HT-29 (cell line): ENCODE measurements around the gene ZNF33A. TPM values are rescaled to one million over a fixed set of nuclear protein-coding genes. Genes with fewer than 3 reads are reported as not detected.
"Not testable (repeated sequence)": the region's sequence is repeated elsewhere in the genome, so short reads cannot be mapped to it uniquely, and the experiment has no call there.

ENCODE experiments used
- DNase-seq: peaks from one replicate; pipeline ENCODE4 v3.0.0-alpha.2; 2015; ENCODE audit warnings: low spot score
- total RNA-seq: library from RNA; depleted of rRNA; stranded (reverse); fragments of >200 nt; shearing (Covaris generic); gene quantifications from 2 replicates; pipeline ENCODE4 v1.2.3, GENCODE V29; 2014; rRNA removed

ZNF33A gene
- total RNA-seq = 7.3 and 18.6 TPM in 2 replicates

DNA sequence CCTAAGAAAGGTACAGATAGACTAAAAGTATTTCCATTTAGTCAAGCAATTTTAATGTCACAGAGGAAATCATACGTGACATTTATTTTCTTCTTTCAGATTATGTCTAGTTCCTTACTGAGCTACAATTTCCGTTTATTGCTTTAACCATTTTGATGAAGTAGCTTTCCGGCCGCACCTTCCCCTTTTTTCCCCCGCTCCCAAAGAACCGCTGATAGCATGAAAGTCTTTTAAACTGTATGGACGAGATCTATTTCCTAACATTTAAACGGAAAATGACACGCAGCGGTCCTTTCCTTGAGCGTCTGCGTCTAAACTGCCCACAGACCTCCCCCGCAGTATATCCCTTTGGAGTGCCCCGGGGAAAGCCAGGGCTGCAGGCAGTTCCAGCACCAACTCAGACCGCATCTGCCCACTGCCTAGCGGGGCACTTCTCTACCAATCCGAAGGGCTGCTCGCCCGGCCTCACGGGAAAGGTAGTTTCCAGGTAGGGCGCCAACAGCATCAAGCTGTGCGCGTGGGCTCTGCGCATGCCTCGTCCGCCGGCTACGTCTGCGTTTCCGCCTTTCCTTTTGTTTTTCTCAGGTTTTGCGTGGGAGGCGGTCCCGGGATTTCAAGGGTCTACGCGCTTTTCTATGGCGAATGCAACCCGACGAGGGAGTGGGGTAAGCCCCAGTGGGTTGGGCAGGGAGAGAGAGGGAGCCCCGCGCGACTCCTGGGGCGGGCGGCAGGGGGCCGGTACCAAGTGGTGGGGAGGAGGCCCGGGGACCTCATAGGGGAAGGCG is at the start of gene ZNF33A:
TSS of gene ZNF33A (plus strand) at position 557 of the 785 bp plus-strand sequence. CDS start 1,667 bp downstream, outside the sequence.
- peak; percentile 95 for DNase-seq

DNA sequence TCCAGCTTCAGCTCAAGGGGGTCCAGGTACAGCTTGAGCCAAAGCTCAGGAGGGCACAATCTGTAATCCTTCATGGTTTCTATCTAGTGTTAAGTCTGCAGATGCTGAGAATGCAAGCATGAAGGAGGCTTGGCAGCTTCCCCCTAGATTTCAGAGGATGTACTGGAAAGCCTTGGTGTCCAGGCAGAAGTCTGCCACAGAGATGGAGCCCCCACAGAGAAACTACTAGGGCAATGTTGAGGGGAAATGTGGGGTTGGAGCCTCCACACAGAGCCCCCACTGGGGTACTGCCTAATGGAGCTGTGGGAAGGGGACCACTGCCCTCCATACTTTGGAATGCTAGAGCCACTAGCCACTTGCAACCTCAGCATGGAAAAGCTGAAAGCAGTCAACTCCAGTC is 45.5 kb upstream of the ZNF33A start:
- DNase-seq = no peak

DNA sequence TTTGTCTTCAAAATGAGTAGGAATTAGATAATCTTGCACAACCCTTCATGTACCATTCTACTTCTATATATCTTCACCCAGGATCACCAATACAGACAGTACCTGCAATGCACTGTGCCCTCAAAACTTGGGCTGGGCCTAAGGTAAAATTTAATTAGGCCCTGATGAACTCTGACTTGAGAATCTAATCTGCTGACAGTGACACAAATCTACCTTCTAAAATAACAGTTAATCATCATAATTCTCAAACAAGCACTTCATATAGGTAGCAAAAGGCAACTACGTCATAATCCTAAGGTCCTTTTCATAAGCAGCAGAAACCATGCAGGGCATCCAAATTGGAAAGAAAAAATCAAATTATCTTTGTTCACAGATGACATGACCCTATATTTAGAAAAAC is 38.1 kb upstream of the ZNF33A start:
- DNase-seq = no peak

DNA sequence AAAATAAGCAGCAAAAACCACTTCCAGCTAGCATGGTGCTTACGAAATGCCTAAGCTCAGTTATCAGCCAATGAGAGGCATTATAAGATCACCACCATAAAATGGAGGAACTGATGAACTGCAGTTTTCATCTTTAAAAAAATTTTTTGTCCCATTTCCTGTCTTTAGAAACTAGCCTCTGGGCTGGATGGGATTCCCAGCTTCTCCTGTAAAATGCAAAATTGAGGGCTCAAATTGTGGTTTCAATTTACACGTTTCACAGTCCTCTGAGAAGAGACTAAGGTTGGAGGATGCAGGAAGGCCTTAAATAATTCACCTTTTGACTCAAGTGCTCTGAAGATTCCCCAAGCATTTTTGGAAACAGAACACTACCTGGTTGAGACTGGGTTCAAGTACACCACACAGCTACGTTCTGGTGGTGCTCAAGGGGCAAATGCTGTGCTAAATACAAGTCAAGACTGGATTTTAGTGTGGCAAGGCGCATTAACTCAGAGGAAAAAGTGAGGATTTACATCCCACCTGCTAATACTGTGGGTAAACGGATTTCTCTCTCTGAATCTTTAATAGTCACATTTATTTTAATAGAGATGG is 35.0 kb upstream of the ZNF33A start:
- DNase-seq = peak; percentile 7

DNA sequence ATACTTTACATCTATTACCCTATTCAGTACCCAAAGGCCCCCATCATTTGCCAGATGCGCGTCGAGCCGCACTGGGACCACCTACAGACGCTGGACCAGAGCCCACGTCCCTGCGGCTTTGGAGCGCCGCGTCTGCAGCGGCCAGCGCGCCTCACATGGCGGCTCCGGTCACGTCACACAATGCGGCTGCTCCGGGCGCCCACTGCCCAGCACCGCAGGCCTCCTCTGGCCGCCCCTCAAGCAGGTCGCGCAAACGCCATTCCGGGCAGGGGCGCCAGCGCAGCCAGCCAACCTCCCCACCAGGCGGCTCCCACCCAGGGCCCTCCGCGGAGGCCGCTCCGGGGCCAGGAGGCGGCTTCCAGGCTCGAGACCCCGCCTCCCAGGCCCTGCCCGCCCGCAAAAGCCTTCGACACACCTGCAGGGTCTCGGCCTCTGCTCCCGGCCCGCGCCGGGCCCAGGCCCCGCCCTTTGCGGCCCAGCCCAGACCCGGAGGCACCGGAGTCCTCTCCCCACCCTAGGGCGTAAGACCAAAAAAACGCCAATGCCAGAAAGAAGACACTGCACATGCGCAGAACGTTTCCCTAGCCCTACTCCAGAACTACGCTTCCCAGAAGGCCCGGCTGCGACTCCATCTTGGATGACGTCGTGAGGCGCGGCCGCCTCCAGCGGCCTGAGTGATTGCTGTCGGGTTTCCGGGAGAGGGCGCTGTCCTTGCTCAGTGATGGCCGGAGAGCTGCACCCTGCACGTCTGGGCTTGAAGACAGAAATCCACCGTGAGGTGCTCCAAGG is 34.2 kb upstream of the ZNF33A start, which contains the start of gene ZNF25:
TSS of gene ZNF25 (minus strand) at position 557 of the 789 bp plus-strand sequence. CDS start 4,925 bp downstream, outside the sequence.
- DNase-seq = peak; percentile 98

DNA sequence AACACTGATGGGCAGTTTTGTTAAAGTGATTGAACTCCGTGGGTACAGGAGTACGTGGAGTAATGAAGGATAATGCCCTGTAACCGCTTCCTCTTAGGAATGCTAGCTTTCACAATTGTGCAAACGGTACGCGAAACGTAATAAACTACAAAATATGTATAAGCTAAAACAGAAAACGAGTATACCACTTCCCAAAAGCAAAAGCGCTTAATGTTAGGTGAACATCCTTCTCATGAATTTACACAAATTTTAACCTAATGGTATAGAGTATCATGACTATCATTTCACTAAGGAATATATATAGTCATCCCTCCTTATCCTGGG is 33.6 kb upstream of the ZNF33A start:
- DNase-seq = no peak

DNA sequence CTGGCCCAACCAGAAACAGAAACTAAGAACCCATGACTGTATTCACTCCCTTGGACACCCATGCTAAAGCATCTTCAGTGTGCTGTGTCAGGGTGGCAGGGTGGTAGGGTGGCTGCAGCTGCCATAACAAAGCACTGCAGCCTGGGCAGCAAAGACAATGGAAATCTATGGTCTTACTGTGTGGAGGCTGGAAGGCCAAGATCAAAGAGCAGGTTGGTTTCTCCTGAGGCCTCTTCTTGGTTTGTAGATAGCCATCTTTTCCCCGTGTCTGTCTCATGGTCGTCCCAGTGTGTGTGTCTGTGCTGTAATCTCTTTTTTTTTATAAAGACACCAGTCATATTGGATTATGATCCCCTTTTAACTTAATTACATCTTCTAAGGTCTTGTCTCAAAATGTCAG is 18.8 kb upstream of the ZNF33A start:
- no peak for DNase-seq

DNA sequence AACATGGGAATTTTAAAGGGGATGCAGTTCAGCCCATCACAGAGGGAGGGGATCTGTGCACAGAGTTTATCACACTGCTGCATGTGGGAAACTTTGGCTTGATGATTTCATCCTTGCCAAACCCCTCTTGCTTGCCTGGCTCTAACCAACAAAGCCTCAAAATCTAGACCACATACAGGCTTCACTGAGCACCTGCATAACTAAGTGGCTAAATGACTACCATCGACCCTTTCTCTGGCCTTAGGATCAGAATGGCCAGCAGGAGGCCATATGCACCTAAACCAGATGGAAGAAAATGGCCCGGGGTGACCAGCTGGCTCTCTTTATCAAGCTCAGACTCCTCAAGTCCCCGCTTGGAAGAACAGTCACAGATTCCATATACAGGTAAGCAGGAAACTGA is 18.4 kb upstream of the ZNF33A start:
- peak; percentile 15 for DNase-seq

DNA sequence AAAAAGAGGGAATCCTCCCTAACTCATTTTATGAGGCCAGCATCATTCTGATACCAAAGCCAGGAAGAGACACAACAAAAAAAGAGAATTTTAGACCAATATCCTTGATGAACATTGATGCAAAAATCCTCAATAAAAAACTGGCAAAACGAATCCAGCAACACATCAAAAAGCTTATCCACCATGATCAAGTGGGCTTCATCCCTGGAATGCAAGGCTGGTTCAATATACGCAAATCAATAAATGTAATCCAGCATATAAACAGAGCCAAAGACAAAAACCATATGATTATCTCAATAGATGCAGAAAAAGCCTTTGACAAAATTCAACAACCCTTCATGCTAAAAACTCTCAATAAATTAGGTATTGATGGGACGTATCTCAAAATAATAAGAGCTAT is 11.6 kb upstream of the ZNF33A start:
- not testable (repeated sequence) for DNase-seq

DNA sequence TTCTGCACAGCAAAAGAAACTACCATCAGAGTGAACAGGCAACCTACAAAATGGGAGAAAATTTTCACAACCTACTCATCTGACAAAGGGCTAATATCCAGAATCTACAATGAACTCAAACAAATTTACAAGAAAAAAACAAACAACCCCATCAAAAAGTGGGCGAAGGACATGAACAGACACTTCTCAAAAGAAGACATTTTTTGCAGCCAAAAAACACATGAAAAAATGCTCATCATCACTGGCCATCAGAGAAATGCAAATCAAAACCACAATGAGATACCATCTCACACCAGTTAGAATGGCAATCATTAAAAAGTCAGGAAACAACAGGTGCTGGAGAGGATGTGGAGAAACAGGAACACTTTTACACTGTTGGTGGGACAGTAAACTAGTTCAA is 10.0 kb upstream of the ZNF33A start:
- not testable (repeated sequence) for DNase-seq

DNA sequence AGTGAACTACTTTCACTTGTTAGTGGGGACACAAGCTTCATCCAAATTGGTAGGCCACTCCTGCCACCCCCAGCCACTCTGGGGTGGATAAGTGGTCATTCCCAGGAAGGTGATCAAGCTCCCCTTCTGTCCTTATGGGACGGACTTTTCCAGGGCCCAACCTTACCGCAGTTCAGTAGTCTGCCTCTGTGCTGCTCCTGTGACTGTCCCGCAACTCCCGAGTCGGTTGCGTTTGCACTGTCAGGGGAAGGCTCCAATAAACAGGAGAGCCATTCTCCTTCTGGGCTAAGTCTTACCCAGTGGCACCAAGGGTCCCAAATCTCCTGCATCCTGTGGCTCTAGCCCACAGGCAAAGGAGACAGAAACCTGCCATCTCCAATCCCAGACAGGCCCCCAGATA is 7.4 kb upstream of the ZNF33A start:
- no peak for DNase-seq

DNA sequence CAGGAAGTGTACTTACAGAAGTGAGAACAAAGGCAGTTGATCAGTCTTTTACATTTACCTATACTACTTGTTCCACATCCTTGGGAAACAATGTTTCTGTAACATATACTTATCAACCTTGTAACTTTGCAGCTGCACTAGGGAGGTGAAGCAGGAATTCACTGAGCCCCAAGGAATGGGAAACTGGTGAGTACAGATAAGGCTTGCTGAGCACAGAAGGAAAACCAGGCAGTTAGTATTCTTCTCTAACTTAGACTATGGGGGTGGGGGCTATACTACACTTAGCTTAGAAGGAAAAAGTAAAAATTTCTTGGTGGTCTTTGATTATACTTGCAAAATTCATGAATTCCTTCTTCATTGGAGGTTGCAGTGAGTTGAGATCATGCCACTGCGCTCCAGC is 6.9 kb upstream of the ZNF33A start:
- no peak for DNase-seq

DNA sequence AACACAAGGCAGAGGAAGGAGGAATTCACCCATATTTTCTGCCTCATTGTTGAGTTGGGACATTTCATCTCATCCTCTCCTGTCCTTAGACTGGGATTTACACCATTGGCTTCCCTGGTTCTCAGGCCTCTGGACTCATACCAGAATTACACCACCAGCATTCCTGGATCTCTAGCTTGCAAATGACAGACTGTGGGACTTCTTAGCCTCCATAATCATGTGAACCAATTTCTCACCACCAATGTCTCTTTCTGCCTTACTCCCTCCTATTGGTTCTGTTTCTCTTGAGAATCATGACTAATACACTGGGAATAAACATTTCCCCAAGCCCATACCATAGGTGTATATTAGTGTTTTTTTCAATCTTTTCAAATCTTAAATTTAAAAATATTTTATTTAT is 2.9 kb upstream of the ZNF33A start:
- peak; percentile 10 for DNase-seq

DNA sequence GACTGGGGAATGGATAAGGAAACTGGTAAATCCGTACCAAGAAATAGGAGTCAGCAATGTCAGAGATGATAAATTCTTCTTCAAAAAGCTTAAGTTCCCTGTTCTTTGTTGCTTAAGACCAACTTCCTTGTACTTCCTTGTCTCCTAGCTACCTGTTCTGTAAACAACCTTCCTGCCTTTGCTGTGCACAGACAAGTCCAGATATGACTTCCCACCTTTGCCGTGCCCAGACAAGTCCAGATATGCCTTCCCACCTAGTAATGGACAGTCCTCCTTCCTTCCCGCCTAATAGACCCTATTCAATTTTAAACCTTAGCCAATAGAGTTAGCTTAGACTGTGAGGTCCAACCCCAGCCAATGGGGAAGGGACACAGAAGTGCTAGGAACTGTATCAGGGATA is 2.5 kb upstream of the ZNF33A start:
- peak; percentile 23 for DNase-seq

DNA sequence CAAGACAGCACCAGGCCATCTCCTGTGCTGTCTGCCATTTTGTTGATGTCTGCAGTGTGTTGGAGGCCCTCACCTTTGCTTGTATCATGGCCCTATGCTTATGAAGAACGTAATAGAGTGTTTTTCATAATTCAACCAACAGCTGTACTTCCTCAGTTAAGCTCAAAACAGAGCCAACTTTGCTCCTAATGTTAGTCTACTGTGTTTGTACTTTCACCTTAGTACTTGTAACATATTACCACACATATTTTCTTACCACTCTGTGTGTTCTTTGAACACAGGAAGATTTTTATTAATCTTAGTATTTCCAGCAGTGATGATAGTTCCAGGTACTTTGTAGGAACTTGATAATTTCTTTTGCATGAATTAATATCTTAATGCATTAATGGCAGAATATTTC is 5.9 kb downstream of the ZNF33A start:
- DNase-seq = no peak

DNA sequence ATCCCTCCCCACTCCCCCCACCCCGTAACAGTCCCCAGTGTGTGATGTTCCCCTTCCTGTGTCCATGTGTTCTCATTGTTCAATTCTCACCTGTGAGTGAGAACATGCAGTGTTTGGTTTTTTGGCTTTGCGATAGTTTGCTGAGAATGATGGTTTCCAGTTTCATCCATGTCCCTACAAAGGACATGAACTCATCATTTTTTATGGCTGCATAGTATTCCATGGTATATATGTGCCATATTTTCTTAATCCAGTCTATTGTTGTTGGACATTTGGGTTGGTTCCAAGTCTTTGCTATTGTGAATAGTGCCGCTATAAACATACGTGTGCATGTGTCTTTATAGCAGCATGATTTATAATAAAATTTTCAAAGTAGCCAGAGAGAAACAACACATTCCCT is 8.6 kb downstream of the ZNF33A start:
- not testable (repeated sequence) for DNase-seq

DNA sequence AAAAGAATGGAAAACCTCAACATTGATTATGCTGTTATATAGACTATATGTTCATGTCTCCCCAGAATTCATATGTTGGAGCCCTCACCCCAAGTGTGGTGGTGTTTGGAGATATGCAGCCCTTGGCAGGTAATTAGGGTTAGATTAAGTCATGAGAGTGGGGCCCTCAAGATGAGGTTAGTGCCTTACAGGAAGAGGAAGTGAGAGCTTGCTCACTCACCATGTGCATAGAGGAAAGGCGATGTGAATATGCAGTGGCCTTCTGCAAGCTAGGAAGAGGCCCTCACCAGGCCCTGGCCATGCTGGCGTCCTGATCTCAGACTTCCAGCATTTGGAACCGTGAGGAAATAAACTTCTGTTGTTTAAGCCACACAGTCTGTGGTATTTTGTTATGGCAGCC is 14.8 kb downstream of the ZNF33A start:
- DNase-seq = no peak

DNA sequence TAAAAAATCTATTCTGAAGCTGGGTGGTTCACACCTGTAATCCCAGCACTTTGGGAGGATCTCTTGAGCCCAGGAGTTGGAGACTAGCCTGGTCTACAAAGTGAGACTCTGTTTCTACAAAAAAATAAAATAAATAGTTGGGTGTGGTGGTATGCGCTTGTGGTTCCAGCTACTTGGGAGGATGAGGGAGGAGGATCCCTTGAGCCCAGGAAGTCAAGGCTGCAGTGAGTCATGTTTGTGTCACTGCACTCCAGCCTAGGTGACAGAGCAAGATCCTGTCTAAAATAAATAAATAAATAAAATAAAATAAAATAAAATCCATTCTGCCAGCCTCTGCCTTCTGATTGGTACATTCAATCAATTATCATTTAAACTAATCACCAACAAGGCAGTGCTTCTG is 17.5 kb downstream of the ZNF33A start:
- no peak for DNase-seq

DNA sequence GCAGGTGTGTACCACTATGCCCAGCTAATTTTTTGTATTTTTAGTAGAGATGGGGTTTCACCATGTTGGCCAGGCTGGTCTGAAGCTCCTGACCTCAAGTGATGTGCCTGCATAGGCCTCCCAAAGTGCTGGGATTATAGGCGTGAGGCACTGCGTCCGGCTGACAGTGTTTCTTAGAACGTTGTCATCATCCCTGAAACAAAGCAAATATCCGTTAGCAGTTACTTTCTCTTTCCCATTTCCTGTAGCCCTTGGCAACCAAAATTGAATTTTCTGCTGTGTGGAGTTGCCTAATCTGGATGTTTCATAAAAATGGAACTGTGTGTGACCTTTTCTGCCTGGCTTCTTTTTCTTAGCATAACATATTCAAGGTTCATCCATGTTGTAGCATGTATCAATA is 22.4 kb downstream of the ZNF33A start:
- no peak for DNase-seq

DNA sequence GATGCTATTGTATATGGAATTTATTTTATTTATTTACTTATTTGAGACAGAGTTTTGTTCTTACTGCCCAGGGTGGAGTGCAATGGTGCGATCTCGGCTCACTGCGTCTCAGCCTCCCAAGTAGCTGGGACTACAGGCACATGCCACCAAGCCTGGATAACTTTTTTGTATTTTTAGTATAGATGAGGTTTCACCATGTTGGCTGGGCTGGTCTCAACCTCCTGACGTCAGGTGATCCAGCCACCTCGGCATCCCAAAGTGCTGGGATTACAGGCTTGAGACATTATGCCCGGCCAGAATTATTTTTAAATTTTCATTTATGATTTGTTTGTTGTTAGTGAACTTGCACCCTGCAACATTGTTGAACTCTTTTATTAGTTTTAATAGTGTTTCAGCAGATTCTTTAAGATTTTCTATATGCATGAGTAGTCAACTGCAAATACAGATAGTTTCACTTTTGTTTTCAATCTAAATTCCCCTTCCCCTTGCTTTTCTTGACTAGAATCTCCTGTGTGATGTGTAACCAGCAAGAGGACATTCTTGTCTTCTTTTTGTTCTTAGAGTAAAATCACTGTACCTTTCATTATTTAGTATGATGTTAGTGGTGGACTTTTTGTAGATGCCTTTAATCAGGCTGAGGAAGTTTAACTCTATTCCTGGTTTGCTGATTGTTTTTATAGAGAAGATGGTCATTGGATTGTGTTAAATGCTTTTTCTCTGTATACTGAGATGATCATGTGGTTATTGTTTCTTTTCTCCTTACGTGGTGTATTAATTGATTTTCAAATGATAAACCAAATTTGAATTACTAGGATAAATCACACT is 27.8 kb downstream of the ZNF33A start:
- no peak for DNase-seq

DNA sequence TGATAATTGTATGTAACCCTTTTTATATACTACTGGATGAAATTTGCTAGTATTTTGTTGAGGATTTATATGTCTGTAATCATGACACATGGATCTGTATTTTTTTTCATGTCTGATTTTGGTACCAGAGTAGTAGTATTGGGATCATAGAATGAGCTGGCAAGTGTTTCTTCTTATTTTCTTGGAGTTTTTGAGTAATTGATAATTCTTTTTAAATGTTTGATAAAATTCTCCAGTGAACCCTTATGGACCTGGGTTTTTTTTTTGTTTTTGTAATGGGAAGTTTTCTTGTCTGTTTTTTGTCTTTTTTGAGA is 28.4 kb downstream of the ZNF33A start:
- no peak for DNase-seq

DNA sequence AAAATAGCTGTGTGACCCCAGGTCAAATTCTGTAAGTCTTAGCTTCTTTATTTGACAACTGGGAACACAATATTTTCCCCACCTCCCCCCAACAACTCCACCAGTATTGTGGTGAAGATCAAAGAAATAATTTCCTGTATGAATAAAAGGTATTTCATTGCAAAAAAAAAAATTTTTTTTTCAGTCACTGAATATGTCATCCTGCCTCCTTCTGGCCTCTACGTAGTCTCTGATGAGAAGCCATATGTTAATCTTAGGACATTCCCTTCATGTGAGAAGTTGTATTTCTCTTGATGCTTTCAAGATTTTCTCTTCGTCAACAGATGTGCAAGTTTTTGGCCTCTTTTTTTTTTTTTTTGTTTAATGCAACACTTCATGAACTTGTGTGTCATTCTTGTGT is 33.0 kb downstream of the ZNF33A start:
- no peak for DNase-seq
